ENCODE data around the gene MAGI1.

- TF ChIP-seq EP300 (IDR thresholded peaks at IDR 0.05): no peak
- no peak for TF ChIP-seq CTCF (IDR thresholded peaks at IDR 0.05)
These were observed 245.1 kb downstream of the MAGI1 start for GRCh38 chr3:65793495-65794200.
